ENCODE results near the gene DRC7. TPM values are rescaled to one million over a fixed set of nuclear protein-coding genes. Genes with fewer than 3 reads are reported as not detected.

The DRC7 gene
- total RNA-seq, 1 experiment from 2014 or later = not detected

DNA sequence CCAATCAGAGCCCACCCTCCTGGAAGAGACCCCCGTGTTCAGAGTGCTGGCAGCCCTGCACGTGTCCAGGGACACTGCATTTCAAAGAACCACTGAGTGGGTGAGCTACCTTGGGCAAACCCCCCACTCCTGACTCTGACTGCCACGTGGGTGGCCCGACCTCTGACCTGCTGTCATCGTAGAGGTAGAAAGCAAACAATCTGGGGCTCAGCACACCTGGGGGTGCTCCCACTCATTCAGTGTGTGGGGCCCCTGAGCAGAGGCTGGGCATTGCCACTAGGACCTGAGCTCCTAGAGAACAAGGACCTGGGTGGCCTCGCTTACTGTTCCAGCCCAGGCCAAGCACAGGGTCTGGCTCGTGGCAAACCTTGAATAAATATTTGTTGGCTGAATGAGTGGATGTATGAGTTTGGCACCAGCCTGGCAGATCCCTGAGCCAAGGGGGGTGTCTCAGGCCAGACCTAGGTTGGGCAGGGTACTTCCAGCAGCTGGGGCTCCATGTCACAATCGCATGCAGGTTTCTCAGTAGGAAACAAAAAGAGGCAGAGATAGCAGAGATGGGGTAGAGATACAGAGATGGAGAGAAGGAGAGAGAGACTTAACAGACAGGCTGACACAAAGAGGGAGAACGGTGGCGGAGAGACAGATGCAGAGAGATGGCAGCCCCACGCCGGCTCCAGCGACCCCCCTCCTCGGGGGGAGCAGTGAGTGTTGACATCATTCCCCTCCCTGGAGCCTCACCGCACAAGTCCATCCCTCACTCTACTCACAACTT is 5.4 kb upstream of the DRC7 start:
- no peaks in the 10 kb centered on the region for H3K4me1 Mint-ChIP-seq (ENCODE audit: insufficient read depth, unreplicated experiment)
- no peak overlapping the region for H3K4me3 Mint-ChIP-seq (ENCODE audit: unreplicated experiment)
- CTCF ChIA-PET = interaction anchor here (0.5 kb wide), 1 partner anchor 40 kb away, joined by 3 read pairs; no protein-coding TSS in a partner anchor
- no peak overlapping the region for H3K27ac Mint-ChIP-seq (ENCODE audit: low read depth, unreplicated experiment)
- peaks cover 20% of the 10 kb centered on the region for H3K27me3 Mint-ChIP-seq (ENCODE audit: insufficient read depth, unreplicated experiment)
- no peaks in the 10 kb centered on the region for H3K9me3 Mint-ChIP-seq (ENCODE audit: unreplicated experiment)
- POLR2A ChIA-PET = interaction anchor here (0.5 kb wide), 1 partner anchor 10 kb away, joined by 4 read pairs; no protein-coding TSS in a partner anchor
- no peaks in the 10 kb centered on the region for H3K36me3 Mint-ChIP-seq (ENCODE audit: insufficient read depth, unreplicated experiment)
- intact Hi-C loops (cut with micrococcal nuclease) = no loop called here
- DNase-seq (ENCODE audit: unreplicated experiment) = no peak
- BruUV-seq (replicated peaks) = no TSS peak
- TF ChIP-seq, protein P1, sequence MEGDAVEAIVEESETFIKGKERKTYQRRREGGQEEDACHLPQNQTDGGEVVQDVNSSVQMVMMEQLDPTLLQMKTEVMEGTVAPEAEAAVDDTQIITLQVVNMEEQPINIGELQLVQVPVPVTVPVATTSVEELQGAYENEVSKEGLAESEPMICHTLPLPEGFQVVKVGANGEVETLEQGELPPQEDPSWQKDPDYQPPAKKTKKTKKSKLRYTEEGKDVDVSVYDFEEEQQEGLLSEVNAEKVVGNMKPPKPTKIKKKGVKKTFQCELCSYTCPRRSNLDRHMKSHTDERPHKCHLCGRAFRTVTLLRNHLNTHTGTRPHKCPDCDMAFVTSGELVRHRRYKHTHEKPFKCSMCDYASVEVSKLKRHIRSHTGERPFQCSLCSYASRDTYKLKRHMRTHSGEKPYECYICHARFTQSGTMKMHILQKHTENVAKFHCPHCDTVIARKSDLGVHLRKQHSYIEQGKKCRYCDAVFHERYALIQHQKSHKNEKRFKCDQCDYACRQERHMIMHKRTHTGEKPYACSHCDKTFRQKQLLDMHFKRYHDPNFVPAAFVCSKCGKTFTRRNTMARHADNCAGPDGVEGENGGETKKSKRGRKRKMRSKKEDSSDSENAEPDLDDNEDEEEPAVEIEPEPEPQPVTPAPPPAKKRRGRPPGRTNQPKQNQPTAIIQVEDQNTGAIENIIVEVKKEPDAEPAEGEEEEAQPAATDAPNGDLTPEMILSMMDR (IDR thresholded peaks at IDR 0.05; ENCODE audit: unreplicated experiment) = no peak

DNA sequence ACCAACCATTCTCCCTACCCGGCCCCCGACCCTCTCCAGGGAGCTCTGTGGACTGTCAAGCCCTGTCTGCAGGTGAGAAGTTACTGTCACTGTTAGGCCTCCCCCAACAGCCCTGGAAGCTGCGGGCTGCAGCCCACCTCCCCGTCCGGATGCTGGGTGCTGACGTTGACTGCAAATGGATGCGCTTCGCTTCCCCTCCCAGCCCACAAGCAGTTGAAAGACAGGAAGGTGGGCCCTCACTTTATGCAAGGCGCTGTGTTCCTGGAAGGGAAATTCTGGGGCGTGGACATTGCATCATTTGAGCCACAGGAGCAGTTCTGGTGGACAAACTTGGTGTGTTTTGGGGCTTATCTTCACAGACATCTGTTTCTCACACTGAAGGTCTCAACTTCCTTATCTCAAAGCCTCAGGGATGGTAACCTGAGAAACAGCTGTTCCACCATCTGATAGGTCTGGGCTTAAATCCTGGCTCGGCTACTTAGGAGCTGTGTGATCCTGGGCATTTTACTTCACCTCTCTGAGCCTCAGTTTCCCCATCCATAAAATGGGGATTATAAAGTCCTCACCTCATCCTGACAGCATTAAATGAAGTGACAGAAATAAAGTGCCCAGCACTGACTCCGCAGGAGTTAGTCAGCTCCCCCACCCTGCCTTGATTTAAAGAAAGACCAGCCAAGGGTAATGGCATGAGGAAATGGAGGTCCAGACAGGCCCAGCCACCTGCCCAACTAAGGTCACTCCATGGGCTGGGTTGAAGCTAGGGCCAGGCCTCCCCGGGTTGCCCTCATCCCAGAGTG is 4.6 kb upstream of the DRC7 start:
- no peak overlapping the region for H3K27ac Mint-ChIP-seq (ENCODE audit: low read depth, unreplicated experiment)
- H3K4me3 Mint-ChIP-seq (ENCODE audit: unreplicated experiment) = no peak overlapping the region
- POLR2A ChIA-PET = interaction anchor here (0.5 kb wide), 1 partner anchor 11 kb away, joined by 4 read pairs; no protein-coding TSS in a partner anchor
- peaks cover 20% of the 10 kb centered on the region for H3K27me3 Mint-ChIP-seq (ENCODE audit: insufficient read depth, unreplicated experiment)
- intact Hi-C loops (cut with micrococcal nuclease) = no loop called here
- no peaks in the 10 kb centered on the region for H3K4me1 Mint-ChIP-seq (ENCODE audit: insufficient read depth, unreplicated experiment)
- BruUV-seq (replicated peaks) = no TSS peak
- DNase-seq (ENCODE audit: unreplicated experiment) = no peak
- CTCF ChIA-PET = interaction anchor here (0.5 to 0.7 kb wide), 3 partner anchors 40 to 780 kb away, joined by 3 to 4 read pairs (median 3); no protein-coding TSS in a partner anchor
- TF ChIP-seq, protein P1 (IDR thresholded peaks at IDR 0.05; ENCODE audit: unreplicated experiment) = no peak
- H3K9me3 Mint-ChIP-seq (ENCODE audit: unreplicated experiment) = no peaks in the 10 kb centered on the region
- no peaks in the 10 kb centered on the region for H3K36me3 Mint-ChIP-seq (ENCODE audit: insufficient read depth, unreplicated experiment)

DNA sequence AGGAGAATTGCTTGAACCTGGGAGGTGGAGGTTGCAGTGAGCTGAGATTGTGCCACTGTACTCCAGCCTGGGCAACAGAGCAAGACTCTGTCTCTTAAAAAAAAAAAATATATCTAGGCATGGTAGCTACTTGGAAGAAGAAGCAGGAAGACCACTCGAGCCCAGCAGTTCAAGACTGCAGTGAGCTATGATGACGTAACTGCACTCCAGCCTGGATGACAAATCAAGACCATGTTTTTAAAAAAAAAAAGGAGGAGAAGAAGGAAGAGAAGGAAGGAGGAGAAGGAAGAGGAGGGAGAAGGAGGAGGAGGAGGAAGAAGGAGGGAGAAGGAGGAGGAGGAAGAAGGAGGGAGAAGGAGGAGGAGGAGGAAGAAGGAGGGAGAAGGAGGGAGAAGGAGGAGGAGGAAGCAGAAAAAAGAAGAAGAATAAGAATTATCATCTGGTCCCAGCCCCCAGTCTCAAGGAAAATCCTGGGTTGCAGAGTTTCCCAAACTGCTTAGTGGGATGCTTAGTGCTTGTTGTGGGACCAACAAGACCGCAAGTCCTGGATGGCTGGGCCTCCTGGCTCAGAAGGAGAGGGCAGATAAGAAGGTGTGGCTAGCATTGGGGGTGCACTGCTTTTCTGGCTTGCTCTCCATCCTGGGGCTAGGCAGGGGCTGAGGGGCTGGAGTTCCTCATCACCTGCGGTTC is 3.7 kb upstream of the DRC7 start:
- no peaks in the 10 kb centered on the region for H3K4me1 Mint-ChIP-seq (ENCODE audit: insufficient read depth, unreplicated experiment)
- peaks cover 20% of the 10 kb centered on the region for H3K27me3 Mint-ChIP-seq (ENCODE audit: insufficient read depth, unreplicated experiment)
- no peak overlapping the region for H3K27ac Mint-ChIP-seq (ENCODE audit: low read depth, unreplicated experiment)
- DNase-seq (ENCODE audit: unreplicated experiment) = no peak
- CTCF ChIA-PET = interaction anchor here (0.5 to 0.7 kb wide), 2 partner anchors 49 to 182 kb away, joined by 3 to 4 read pairs; no protein-coding TSS in a partner anchor
- no peaks in the 10 kb centered on the region for H3K36me3 Mint-ChIP-seq (ENCODE audit: insufficient read depth, unreplicated experiment)
- no peaks in the 10 kb centered on the region for H3K9me3 Mint-ChIP-seq (ENCODE audit: unreplicated experiment)
- POLR2A ChIA-PET = no interaction called here
- no TSS peak for BruUV-seq (replicated peaks)
- H3K4me3 Mint-ChIP-seq (ENCODE audit: unreplicated experiment) = no peak overlapping the region
- TF ChIP-seq, protein P1 (IDR thresholded peaks at IDR 0.05; ENCODE audit: unreplicated experiment) = no peak
- intact Hi-C loops (cut with micrococcal nuclease) = no loop called here

Measured in MCF 10A (cell line).